Measurements from ENCODE around the gene IL13RA1.
A peak's percentile ranks its signal among the peaks of the same experiment; 100 is the strongest.

Gene IL13RA1

DNA sequence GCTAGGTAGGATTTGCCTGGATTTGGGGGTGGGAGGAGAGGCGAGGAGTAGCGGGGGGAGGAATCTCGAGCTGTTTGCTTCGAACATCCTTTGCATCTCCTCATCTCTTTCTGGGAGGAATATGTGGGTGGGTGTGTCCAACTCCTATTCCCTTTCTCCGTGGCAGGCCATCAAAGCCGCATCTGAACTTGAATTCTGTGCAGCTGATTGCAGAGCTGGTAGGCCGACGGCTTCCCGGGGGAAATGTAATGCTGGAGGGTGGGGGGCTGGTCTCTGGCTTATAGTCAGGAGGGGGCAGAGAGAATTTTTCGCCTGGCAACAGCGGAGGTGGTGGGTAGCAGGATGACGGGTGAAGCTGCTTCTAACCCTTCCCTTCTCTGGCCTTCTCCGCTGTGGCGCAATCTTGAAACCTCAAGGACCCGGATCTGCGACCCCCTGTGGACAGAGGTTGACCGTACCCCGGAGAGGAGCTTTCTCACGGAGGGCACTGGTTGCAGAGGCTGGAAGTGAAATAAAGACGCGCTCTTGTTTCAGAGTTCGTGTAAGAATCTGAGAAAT lies 96.8 kb downstream of the IL13RA1 start:
- no peak for TF ChIP-seq JUND (IDR thresholded peaks at IDR 0.05; ENCODE audit: low read depth)
- DNase-seq (ENCODE audit: low read depth in 1 of 2, low spot score in 1 of 2): no peak
- in situ Hi-C loops (cut with HindIII; ENCODE audit: low pct_unique_long_range_greater_than_20kb, low sequenced_read_pairs): no loop called here

- in situ Hi-C loops (cut with HindIII; ENCODE audit: low pct_unique_long_range_greater_than_20kb, low sequenced_read_pairs): no loop called here
- no peak for TF ChIP-seq JUND (IDR thresholded peaks at IDR 0.05; ENCODE audit: low read depth)
- no peak for DNase-seq (ENCODE audit: low read depth in 1 of 2, low spot score in 1 of 2)
Measured at GRCh38 chrX:118825227-118825626, 97.8 kb downstream of the IL13RA1 start.

DNA sequence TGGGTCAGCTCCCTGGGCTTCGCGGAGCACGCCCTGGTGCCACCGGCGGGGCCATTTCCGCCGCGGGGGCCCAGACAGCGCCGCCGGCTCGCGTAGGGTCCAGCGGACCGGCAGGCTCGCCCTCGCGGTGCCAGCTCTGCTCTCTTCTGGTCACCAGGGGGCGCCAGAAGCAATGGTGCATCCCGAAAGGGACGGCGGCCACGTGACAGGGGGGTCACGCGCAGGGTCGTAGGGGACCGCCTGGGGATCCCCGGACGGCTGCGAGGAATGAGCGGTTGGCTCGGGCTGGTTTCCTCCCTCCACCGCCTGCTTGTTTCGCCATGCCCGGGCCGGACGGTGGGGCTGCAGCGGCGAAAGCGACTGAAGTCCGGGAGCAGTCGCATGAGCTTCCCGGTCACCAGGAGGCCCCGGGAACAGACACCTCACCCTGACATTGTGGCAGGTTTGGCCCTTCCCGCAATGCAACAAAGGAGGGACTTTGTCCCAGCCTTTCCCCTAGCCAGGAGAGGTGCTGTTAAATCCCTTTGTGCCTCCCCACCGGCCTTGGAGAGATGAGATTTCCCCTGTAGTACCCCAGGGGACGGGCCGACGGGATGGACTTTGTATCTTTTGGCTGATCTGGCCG lies 112.0 kb downstream of the IL13RA1 start:
- TF ChIP-seq JUND (IDR thresholded peaks at IDR 0.05; ENCODE audit: low read depth): no peak
- in situ Hi-C loops (cut with HindIII; ENCODE audit: low pct_unique_long_range_greater_than_20kb, low sequenced_read_pairs): no loop called here
- DNase-seq (ENCODE audit: low read depth in 1 of 2, low spot score in 1 of 2): peak; percentile 28 to 52
